SW 1271 (cell line): ENCODE results near the gene NEU3.
"Not testable (repeated sequence)": the region's sequence is repeated elsewhere in the genome, so short reads cannot be mapped to it uniquely, and the experiment has no call there.

ENCODE experiments used
- DNase-seq, 2 experiments: peaks; one replicate each; lab custom pipeline; 2025; lab: John Stamatoyannopoulos, UW

NEU3 gene

DNA sequence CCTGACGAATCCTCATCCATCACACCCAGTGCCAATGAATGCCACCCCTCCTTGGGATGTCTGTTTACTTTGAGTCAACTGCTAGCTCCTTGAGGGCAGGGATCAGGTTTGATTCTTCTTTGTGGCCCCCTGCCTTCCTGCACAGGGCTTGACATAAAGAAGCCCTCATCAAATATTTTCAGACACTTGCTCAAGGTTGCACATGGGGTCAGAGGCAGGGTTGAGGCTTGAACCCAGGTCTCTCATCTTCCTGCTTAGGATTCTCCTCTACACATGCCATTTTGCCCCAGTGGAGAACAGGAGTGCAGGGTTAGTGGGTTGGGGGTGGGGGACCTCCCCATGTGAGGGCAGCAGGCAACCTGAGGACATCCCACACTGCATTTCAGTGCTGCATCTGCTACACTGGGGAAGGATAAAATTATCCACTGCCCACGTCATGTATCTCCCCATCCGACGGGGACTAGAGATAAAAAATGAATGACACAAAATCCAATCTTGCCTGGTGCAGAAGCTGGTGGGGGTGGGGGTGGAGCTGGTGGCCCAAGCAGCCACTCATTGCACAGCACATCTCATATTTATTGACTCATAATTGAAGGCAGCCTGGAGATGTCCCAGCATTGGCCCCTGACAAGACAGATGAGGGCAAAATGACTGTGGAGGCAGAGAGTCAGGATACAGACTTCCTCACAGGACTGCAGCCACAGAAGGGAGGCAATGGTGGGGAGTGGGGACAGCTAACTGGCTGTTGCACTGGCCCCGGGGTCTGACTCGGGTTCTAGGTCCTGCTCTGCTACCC lies 41.3 kb downstream of the NEU3 start:
- DNase-seq: no peak

DNA sequence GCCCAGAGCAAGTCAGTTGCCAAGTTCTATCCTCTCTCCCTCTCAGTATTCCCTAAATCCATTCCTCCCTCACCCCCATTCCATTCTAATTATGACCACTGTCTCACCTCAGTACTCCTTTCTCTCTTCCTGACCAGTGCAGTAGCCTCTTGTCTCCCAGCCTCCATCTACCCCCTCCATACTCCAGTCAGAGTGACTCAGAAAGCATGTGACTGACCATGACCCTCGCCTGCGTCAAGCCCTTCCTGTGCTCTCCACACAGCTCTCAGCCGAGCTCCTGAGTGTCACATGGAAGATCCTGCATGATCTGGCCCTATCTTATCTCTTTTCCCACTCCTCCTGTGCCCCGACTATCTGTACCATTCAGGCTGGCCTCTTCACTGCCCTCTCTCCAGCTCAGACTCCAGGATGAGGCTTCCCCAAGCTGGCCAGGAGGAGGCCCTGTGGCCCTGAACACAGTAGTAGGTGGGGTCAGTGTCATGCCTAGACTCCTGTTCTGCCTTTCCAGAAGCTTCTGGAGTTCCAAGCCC lies 42.6 kb downstream of the NEU3 start:
- DNase-seq: no peak

DNA sequence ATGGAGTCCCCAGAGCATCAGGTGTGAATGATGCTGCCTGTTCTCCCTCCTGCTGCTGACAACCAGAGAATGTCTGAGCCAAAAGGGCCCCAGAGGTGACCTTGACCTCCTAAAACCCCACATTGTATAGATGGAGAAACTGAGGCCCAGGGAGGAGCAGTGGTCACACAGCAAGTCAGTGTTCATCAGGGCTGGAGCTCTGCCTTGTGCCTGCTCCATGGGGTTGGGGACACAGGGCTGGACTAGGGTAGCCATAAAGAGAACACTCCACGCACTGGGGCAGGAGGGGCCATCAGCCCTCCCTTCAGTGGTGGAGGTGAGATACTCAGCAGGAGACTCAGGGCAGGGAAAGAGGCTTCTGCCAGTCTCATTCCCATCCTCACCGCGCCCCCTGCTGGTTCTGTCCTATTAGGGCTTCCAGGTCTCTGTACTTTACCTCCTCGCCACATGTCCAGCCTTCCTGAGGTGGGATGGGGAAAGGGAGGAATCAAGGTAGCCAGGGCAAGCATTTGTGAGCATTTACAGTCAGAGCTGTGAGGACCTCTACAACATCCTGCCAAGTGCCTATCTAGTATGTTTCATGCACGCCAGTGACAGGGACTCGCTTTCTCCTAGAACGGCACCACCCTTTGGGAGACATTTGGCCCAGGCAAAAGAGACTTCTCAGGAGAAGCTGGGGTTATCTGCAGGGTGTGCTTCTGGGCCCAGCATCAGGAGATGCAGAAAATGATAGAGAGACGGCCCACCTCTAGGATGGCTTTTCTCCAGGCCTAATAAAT lies 43.2 kb downstream of the NEU3 start:
- DNase-seq: peak in 1 of 2 experiments; percentile 41

DNA sequence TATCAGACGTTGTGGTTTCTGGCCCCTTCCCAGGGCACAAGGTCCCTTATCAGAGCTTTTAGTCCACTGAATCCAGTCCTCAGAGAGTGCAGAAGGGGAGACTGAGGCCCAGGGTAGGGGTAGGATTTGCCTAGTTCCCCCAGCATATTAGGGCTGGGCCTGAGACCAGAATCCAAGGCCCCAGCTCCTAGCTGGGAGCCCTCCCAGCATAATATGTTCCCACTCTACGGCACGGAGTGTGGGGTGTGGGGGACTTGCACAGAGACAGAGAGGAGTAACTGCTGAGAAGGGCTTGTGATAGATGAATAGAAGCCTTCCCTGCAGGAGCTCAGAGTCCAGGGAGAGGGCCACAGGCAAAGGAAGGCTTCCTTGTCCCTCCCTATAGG lies 43.8 kb downstream of the NEU3 start:
- DNase-seq: no peak

DNA sequence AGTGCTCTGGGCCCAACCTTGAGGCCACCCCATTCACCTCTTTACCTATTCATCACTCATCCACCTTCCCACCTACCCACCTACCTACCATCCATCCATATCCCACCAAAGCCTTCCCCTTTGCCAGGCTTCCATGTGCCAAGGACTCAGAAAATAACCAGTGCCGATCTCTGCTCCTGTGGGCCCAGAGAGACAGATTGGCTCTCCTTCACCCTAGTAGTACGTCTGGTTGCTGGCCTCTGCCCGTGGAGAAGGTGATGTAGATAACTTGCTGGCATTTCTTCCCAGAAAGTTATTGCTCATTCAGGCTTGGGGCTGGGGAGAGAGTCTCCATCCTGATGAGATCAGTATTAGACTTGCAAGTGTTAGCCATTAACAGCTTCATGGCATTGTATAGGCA lies 45.2 kb downstream of the NEU3 start:
- no peak for DNase-seq

DNA sequence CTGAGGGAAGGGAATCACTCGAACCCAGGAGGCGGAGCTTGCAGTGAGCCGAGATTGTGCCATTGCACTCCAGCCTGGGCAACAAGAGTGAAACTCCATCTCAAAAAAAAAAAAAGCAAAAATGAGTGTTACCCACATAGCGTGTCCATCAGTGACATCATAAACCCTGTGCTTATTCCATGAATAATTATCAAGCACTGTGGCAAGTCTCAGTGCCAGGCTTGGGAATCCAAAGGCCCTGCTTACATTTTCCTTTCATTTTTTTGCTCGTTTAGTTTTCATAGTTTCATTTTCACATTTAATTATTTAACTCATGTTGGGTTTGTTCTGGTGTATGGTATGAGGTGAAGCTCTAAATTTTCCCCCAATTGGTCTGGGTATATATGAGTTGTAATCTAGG lies 46.5 kb downstream of the NEU3 start:
- DNase-seq: no peak

DNA sequence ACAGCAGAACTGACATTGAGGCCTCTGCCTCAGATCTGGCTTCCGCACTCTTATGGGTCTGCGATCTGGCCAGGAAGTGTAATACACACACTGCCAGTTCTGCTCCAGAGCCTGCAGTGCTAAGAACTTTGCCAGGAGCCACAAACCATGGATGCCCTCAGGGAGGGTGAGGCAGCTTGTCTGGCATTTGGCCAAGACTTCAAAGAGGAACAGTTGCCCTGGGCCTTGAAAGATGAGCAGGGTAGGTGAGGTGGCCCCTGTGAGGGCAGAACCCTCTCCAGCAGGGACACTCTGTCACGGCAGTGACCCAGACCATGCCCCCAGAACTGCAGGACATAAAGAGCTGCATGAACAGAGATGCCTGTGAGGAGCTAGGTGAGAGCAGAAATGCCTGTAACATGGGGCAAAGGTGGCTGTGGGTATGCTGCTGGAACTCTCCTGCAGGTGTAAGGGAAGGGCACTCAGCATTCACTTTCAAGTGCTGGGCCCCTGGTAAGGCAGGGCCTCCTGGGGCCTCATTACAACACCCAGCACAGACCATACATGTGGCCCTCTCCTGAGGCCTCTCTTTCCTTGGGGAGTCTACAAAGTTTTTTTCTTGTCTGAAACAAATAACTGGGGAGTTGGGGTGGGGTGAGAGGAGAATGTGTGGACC lies 47.3 kb downstream of the NEU3 start:
- DNase-seq: no peak

DNA sequence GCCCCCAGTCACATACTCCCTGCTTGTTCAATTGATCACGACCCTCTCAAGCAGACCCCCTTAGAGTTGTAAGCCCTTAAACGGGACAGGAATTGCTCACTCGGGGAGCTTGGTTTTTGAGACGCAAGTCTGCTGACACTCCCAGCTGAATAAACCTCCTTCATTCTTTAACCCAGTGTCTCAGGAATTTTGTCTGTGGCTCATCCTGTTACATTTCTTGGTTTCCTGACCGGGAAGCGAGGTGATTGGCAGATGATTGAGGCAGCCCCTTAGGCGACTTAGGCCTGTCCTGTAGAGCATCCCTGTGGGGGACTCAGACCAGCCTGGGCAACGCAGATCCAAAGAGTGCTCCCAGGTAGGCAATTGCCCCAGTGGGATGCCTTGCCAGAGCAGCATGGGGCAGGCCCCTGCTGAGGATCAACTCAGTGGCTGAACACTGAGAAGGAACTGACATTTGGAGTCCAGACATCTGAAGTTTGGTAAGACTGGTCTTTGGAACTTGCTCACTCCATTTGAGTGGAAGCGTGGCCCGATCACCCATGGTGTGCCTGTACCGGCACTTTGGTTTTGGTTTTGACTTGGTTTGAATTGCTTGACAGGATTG lies 51.5 kb downstream of the NEU3 start:
- no peak for DNase-seq

DNA sequence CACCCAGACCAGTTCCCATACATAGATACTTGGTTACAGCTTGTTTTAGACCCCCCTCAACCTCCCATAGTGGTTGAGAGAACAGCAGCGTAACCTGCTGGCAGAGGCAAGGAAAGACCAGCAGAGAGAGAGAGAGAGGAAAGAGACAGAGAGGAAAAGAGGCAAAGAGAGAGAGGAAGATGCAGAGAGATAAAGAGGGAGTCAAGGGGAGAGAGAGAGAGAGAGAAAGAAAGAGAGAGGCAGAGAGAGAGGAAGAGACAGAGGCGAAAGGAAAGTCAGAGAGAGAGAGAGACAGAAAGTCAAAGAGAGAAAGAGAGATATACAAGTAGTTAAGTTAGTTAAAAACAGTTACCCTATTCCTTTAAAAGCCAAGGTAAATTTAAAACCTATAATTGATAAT lies 52.5 kb downstream of the NEU3 start:
- no peak for DNase-seq

DNA sequence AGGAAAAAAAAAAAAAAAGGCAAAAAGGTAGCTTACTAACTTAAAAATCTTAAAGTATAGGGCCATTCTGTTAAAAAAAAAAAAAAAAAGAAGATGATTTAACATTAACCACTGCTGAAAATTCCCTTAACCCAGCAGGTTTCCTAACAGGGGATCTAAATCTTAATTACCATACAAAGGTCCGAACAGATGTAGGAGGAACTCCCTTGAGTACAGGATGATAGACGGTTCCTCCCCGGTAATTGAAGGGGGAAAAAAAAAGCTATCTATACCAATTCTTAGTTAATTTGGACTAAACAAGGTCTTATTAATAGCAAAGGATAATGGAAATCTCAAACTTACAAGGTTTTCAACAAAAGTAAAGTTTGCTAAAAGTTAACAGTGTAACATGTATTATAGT lies 53.1 kb downstream of the NEU3 start:
- DNase-seq: not testable (repeated sequence)

DNA sequence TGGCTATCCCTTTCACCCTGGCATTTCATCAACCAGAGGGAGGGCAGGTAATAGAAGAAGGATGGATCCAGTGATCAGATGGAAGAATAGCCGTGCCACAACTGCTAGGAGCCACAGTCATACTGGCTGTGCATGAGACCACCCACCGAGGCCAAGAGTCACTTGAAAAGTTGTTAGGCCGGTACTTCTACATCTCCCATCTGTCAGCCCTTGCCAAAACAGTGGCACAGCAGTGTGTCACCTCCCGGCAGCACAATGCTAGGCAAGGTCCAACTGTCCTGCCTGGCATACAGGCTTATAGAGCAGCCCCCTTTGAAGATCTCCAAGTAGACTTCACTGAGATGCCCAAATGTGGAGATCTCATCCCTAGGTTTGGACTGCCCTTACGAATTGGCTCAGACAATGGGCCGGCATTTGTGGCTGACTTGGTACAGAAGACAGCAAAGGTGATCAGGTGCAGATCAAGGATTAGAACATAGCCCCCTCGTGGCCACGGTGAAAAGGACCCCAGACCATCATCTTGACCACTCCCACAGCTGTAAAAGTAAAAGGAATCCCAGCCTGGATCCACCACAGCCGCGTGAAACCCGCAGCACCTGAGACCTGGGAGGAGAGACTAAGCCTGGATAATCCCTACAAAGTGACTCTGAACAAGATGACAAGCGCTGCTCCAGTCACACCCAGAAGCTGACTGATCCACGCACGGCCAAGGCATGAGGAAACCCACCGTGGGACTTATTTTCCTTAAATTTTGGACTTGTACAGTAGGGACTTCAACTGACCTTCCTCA lies 55.8 kb downstream of the NEU3 start:
- not testable (repeated sequence) for DNase-seq

DNA sequence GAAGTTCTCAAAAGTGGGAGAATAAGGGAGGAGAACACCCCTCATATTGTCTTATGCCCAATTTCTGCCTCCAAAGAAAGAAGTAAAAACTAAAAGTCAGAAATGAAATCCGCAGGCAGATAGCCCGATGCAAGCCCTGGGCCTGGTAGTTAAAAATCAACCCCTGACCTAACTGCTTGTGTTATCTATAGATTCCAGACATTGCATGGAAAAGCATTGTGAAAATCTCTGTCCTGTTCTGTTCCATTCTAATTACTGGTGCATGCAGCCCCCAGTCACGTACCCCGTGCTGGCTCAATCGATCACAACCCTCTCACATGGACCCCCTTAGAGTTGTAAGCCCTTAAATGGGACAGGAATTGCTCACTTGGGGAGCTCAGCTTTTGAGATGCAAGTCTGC lies 57.9 kb downstream of the NEU3 start:
- DNase-seq: not testable (repeated sequence)

DNA sequence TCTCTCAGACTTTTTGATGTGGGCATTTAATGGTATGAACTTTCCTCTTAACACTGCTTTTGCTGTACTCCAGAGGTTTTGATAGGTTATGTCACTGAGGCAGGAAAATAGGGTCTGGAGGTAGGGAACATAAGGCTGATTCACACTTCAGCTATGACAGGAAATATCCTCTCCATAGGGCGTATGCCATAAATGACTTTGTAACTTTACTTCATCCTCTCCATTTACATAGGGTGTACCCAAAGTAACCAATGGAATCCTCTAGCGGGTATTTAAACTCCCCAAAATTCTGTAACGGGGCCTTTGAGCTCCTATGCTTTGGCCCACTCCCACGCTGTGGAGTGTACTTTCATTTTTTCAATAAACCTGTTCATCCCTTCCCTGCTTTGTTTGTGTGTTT lies 58.5 kb downstream of the NEU3 start:
- no peak for DNase-seq

DNA sequence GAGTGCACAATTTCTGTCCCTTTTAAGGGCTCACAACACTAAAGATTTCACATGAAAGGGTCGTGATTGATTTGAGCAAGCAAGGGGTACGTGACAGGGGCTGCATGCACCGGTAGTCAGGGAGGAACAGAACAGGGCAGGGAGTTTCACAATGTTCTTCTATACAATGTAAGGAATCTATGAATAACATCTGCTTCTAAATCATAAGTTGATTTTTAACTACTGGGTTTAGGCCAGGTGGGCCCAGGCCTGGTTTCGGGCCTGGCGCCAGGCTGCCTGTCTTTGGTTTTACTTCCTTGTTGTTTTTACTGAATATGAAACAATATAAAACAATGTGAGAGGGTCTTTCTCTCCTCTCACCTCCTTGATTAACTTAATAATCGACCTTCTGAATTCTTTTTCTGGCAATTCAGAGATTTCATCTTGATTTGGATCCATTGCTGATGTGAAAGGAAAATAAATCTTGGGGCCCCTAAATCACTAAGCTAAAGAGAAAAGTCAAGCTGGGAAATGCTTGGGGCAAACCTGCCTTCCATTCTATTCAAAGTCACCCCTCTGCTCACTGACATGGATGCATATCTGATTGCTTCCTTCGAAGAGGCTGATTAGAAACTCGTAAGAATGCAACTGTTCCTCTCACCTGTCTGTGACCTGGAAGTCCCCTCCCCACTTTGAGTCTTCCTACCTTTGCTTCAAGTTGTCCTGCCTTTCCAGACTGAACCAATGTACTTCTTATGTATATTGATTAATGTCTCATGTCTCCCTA lies 61.0 kb downstream of the NEU3 start:
- DNase-seq: not testable (repeated sequence)

DNA sequence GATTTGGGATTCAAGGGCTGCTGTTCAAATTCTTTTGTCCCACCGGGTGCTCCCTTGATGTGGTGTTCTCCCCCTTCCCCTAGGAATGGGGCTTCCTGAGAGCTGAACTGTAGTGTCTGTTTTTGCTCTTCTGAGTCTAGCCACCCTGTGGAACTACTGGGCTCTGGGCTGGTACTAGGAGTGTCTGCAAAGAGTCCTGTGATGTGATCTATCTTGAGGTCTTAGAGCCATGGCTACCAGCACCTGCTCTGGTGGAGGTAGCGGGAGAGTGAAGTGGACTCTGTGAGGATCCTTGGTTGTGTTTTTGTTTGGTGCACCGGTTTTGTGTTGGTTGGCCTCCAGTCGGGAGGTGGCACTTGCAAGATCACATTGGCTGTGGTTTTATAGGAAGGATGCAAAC lies 61.8 kb downstream of the NEU3 start:
- no peak for DNase-seq

DNA sequence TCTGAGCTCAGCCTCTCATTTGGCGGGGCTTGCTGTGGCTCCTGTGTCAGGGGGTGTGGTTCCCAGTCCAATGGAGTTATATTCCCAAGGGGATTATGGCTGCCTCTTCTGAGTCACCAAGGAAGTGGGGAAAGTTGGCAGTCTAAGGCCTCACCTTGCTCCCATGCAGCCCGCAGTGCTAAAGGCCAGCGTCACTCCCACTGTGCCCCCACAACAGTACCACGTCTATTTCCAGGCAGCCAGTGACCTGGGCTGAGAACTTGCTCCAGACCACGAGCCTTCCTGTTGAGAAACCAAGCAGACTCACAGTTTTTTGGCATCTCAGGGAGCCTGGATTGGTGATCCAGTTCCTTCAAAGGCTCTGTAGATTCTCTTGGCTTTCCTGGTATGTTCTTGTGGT lies 62.3 kb downstream of the NEU3 start:
- no peak for DNase-seq

DNA sequence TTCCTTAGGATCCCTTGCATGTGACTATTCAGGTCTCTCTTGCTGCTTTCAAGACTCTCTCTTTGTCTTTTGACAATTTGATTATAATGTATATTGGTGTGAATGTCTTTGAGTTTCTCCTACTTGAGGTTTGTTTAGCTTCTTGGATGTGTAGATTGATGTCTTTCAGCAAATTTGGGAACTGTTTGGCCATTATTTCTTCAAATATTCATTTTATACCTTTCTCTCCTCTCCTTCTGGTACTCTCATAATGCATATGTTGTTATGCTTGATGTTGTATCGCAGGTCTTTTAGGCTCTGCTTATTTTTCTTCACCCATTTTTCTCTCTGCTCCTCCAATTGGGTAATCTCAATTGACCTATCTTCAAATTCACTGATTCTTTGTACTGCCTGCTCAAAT lies 63.7 kb downstream of the NEU3 start:
- no peak for DNase-seq

DNA sequence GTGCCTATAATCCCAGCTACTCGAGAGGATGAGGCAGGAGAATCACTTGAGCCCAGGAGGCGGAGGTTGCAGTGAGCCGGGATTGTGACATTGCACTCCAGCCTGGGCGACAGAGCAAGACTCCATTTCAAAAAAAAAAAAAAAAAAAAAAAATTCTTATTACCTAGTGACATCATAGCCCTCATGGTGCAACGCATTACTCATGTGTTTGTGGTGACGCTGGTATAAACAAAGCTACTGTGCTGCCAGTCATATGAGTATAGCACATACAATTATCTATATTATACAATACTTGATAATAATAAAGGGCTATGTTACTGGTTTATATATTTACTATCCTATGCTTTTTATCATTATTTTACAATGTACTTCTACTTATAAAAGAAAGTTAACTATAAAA lies 66.8 kb downstream of the NEU3 start:
- no peak for DNase-seq

DNA sequence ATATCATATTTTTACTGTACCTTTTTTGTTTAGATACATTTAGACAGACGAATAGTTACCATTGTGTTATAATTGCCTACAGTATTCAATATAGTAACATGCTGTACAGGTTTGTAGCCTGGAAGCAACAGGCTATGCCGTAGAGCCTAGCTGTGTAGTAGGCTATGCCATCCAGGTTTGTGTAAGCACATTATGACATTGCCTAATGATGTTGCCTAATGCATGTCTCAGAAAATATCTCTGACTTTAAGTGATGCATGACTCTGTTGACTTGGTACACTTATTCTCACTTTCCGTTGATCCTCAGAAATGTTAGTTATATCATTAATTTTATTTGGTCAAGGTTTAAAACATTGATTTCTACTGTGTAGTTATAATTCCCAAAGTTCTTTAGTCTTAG lies 68.1 kb downstream of the NEU3 start:
- DNase-seq: no peak

DNA sequence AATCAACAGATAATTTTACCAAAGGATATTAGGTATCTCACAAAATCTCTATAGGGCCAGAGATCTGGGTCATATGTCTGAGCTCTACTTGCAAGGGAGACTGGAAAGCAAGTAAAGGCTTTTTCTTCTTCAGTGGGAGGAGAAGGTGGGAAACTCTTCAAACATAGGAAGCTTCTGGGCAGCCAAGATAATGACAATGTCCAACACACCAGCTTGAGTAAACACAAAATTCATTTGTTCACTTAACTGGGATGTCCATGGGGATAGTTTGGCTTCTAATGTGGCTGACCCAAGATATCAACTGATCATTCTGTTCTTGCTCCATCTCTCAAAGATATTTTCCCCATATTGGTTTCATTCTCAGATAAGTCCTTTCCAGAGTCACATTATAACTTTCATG lies 70.6 kb downstream of the NEU3 start:
- DNase-seq: no peak
